Measurements from ENCODE around the gene CENPC. TPM values are rescaled to one million over a fixed set of nuclear protein-coding genes. Genes with fewer than 3 reads are reported as not detected.
"Not testable (repeated sequence)": the region's sequence is repeated elsewhere in the genome, so short reads cannot be mapped to it uniquely, and the experiment has no call there.

Gene CENPC
- total RNA-seq, 2 experiments from 2014 or later: 33.2 to 33.7 TPM

GRCh38 chr4:67465032-67465762 is 80.1 kb downstream of the CENPC start:
- Mint-ChIP-seq H3K27ac (no peak overlapping the region), H3K27me3 (ENCODE audit: low read depth) (no peaks in the 10 kb centered on the region), H3K36me3 (ENCODE audit: low read depth) (peaks cover 25% of the 10 kb centered on the region), H3K4me1 (ENCODE audit: low read depth) (no peaks in the 10 kb centered on the region), H3K9me3 (ENCODE audit: insufficient read depth) (no peaks in the 10 kb centered on the region), H3K4me3 (no peak overlapping the region)
- ChIA-PET POLR2A (interaction anchor here (0.9 kb wide), 1 partner anchor 11 kb away, joined by 4 read pairs; no protein-coding TSS in a partner anchor), CTCF (no interaction called here)
- DNase-seq (no peak), ATAC-seq (no peak)

- ATAC-seq: no peak
- ChIA-PET POLR2A (no interaction called here), CTCF (no interaction called here)
- Mint-ChIP-seq H3K27me3 (ENCODE audit: low read depth) (no peaks in the 10 kb centered on the region), H3K9me3 (ENCODE audit: insufficient read depth) (no peaks in the 10 kb centered on the region), H3K4me3 (no peak overlapping the region), H3K27ac (no peak overlapping the region), H3K4me1 (ENCODE audit: low read depth) (no peaks in the 10 kb centered on the region), H3K36me3 (ENCODE audit: low read depth) (peaks cover 28% of the 10 kb centered on the region)
- no peak for DNase-seq
Observed at GRCh38 chr4:67460574-67460973, 84.7 kb downstream of the CENPC start.

- DNase-seq: no peak
- no peak overlapping the region for H3K4me3 Mint-ChIP-seq
- H3K27me3 Mint-ChIP-seq (ENCODE audit: low read depth): no peaks in the 10 kb centered on the region
- peaks cover 36% of the 10 kb centered on the region for H3K36me3 Mint-ChIP-seq (ENCODE audit: low read depth)
- H3K9me3 Mint-ChIP-seq (ENCODE audit: insufficient read depth): no peaks in the 10 kb centered on the region
- no peak for ATAC-seq
- no peak overlapping the region for H3K27ac Mint-ChIP-seq
- ChIA-PET POLR2A (no interaction called here), CTCF (no interaction called here)
- no peaks in the 10 kb centered on the region for H3K4me1 Mint-ChIP-seq (ENCODE audit: low read depth)
Observed at GRCh38 chr4:67459164-67459563, 86.1 kb downstream of the CENPC start.

- H3K4me3 Mint-ChIP-seq: no peak overlapping the region
- POLR2A ChIA-PET: no interaction called here
- CTCF ChIA-PET: no interaction called here
- H3K36me3 Mint-ChIP-seq (ENCODE audit: low read depth): peaks cover 42% of the 10 kb centered on the region
- no peaks in the 10 kb centered on the region for H3K27me3 Mint-ChIP-seq (ENCODE audit: low read depth)
- DNase-seq (no peak), ATAC-seq (no peak)
- peaks cover 3% of the 10 kb centered on the region for H3K9me3 Mint-ChIP-seq (ENCODE audit: insufficient read depth)
- H3K27ac Mint-ChIP-seq: no peak overlapping the region
- H3K4me1 Mint-ChIP-seq (ENCODE audit: low read depth): peaks cover 9% of the 10 kb centered on the region
Observed at GRCh38 chr4:67456577-67457196, 88.6 kb downstream of the CENPC start.

GRCh38 chr4:67452846-67453205 is 92.5 kb downstream of the CENPC start:
- DNase-seq; CTCF ChIA-PET; ATAC-seq; H3K9me3 Mint-ChIP-seq (ENCODE audit: insufficient read depth); POLR2A ChIA-PET; H3K4me3 Mint-ChIP-seq; H3K27me3 Mint-ChIP-seq (ENCODE audit: low read depth); H3K4me1 Mint-ChIP-seq (ENCODE audit: low read depth); H3K27ac Mint-ChIP-seq: not testable (repeated sequence)
- H3K36me3 Mint-ChIP-seq (ENCODE audit: low read depth): peaks cover 37% of the 10 kb centered on the region

- no peak overlapping the region for H3K27ac Mint-ChIP-seq
- no peaks in the 10 kb centered on the region for H3K27me3 Mint-ChIP-seq (ENCODE audit: low read depth)
- H3K36me3 Mint-ChIP-seq (ENCODE audit: low read depth): peaks cover 36% of the 10 kb centered on the region
- no peak overlapping the region for H3K4me3 Mint-ChIP-seq
- ChIA-PET POLR2A (no interaction called here), CTCF (no interaction called here)
- H3K4me1 Mint-ChIP-seq (ENCODE audit: low read depth): peaks cover 9% of the 10 kb centered on the region
- no peak for DNase-seq
- ATAC-seq: no peak
- H3K9me3 Mint-ChIP-seq (ENCODE audit: insufficient read depth): peaks cover 3% of the 10 kb centered on the region
Observed at GRCh38 chr4:67452100-67452845, 93.0 kb downstream of the CENPC start.

GRCh38 chr4:67451464-67451863 is 93.8 kb downstream of the CENPC start:
- CTCF ChIA-PET: no interaction called here
- Mint-ChIP-seq H3K4me3 (no peak overlapping the region), H3K27me3 (ENCODE audit: low read depth) (no peaks in the 10 kb centered on the region), H3K9me3 (ENCODE audit: insufficient read depth) (peaks cover 3% of the 10 kb centered on the region), H3K27ac (no peak overlapping the region), H3K36me3 (ENCODE audit: low read depth) (peaks cover 29% of the 10 kb centered on the region), H3K4me1 (ENCODE audit: low read depth) (peaks cover 9% of the 10 kb centered on the region)
- ATAC-seq: no peak
- POLR2A ChIA-PET: no interaction called here
- DNase-seq: no peak

GRCh38 chr4:67448621-67449020 is 96.7 kb downstream of the CENPC start:
- no peak overlapping the region for H3K4me3 Mint-ChIP-seq
- H3K4me1 Mint-ChIP-seq (ENCODE audit: low read depth): peaks cover 7% of the 10 kb centered on the region
- H3K9me3 Mint-ChIP-seq (ENCODE audit: insufficient read depth): peaks cover under 1% of the 10 kb centered on the region
- H3K36me3 Mint-ChIP-seq (ENCODE audit: low read depth): peaks cover 23% of the 10 kb centered on the region
- no peaks in the 10 kb centered on the region for H3K27me3 Mint-ChIP-seq (ENCODE audit: low read depth)
- CTCF ChIA-PET: no interaction called here
- POLR2A ChIA-PET: no interaction called here
- DNase-seq: no peak
- H3K27ac Mint-ChIP-seq: no peak overlapping the region
- ATAC-seq: no peak

- peaks cover 17% of the 10 kb centered on the region for H3K36me3 Mint-ChIP-seq (ENCODE audit: low read depth)
Observed at GRCh38 chr4:67447873-67448272, 97.4 kb downstream of the CENPC start.

GRCh38 chr4:67446811-67447210 is 98.5 kb downstream of the CENPC start:
- POLR2A ChIA-PET: no interaction called here
- Mint-ChIP-seq H3K4me3 (no peak overlapping the region), H3K9me3 (ENCODE audit: insufficient read depth) (no peaks in the 10 kb centered on the region), H3K36me3 (ENCODE audit: low read depth) (peaks cover 22% of the 10 kb centered on the region), H3K27me3 (ENCODE audit: low read depth) (no peaks in the 10 kb centered on the region), H3K4me1 (ENCODE audit: low read depth) (no peaks in the 10 kb centered on the region), H3K27ac (no peak overlapping the region)
- DNase-seq (no peak), ATAC-seq (no peak)
- CTCF ChIA-PET: no interaction called here

More at GRCh38 chr4:67447873-67448272, 97.4 kb downstream of the CENPC start:
- H3K9me3 Mint-ChIP-seq (ENCODE audit: insufficient read depth): no peaks in the 10 kb centered on the region
- DNase-seq: no peak
- no peaks in the 10 kb centered on the region for H3K4me1 Mint-ChIP-seq (ENCODE audit: low read depth)
- no peak overlapping the region for H3K27ac Mint-ChIP-seq
- ChIA-PET CTCF (no interaction called here), POLR2A (no interaction called here)
- no peak for ATAC-seq
- no peaks in the 10 kb centered on the region for H3K27me3 Mint-ChIP-seq (ENCODE audit: low read depth)
- H3K4me3 Mint-ChIP-seq: no peak overlapping the region

GRCh38 chr4:67445881-67446280 is 99.4 kb downstream of the CENPC start:
- H3K9me3 Mint-ChIP-seq (ENCODE audit: insufficient read depth); H3K27ac Mint-ChIP-seq; ATAC-seq; CTCF ChIA-PET; H3K27me3 Mint-ChIP-seq (ENCODE audit: low read depth); H3K4me1 Mint-ChIP-seq (ENCODE audit: low read depth); DNase-seq; H3K4me3 Mint-ChIP-seq: not testable (repeated sequence)
- peaks cover 27% of the 10 kb centered on the region for H3K36me3 Mint-ChIP-seq (ENCODE audit: low read depth)
- POLR2A ChIA-PET: interaction anchor here (0.6 kb wide), 1 partner anchor 647 kb away, joined by 3 read pairs; no protein-coding TSS in a partner anchor

GRCh38 chr4:67438975-67439374 is 106.3 kb downstream of the CENPC start:
- H3K4me3 Mint-ChIP-seq: no peak overlapping the region
- peaks cover 3% of the 10 kb centered on the region for H3K9me3 Mint-ChIP-seq (ENCODE audit: insufficient read depth)
- no peak for DNase-seq
- ChIA-PET POLR2A (no interaction called here), CTCF (no interaction called here)
- no peaks in the 10 kb centered on the region for H3K27me3 Mint-ChIP-seq (ENCODE audit: low read depth)
- ATAC-seq: no peak
- no peaks in the 10 kb centered on the region for H3K4me1 Mint-ChIP-seq (ENCODE audit: low read depth)
- H3K36me3 Mint-ChIP-seq (ENCODE audit: low read depth): peaks cover 17% of the 10 kb centered on the region
- no peak overlapping the region for H3K27ac Mint-ChIP-seq

Data from activated CD8-positive, alpha-beta T cell treated with anti-CD3 and anti-CD28 coated beads, Interleukin-2, amount 10 ng/mL, durations not matched to agents 7 days and 5 days (primary cell).